Calu3 (cell line): ENCODE data around the gene GDF7. TPM values are rescaled to one million over a fixed set of nuclear protein-coding genes. Genes with fewer than 3 reads are reported as not detected.
A peak's percentile ranks its signal among the peaks of the same experiment; 100 is the strongest.

Experiments used
- BruUV-seq: library from RNA; stranded (reverse); fragments of 400-500 nt; replicated peaks from 2 replicates; lab custom pipeline; 2021; lab: Mats Ljungman, UMichigan
- CTCF ChIA-PET: fragments of 300-600 bp; sonication (Branson Sonifier 250); formaldehyde crosslinking; loops from one replicate; lab custom pipeline; 2022; ENCODE audit warnings: antibody characterized with exemption; lab: Charles Lee
- DNase-seq: peaks from one replicate; pipeline ENCODE4 v3.0.0; 2022
- H3K27ac Mint-ChIP-seq: one replicate; pipeline ENCODE4 v1.8.0; 2022; ENCODE audit warnings: mixed read lengths; ENCODE audit not compliant: unreplicated experiment
- H3K27me3 Mint-ChIP-seq: one replicate; pipeline ENCODE4 v1.8.0; 2022; ENCODE audit warnings: mixed read lengths; ENCODE audit not compliant: unreplicated experiment
- H3K36me3 Mint-ChIP-seq: one replicate; pipeline ENCODE4 v1.8.0; 2022; ENCODE audit warnings: mild to moderate bottlenecking, moderate library complexity, mixed read lengths; ENCODE audit not compliant: insufficient read depth, unreplicated experiment
- H3K4me1 Mint-ChIP-seq: one replicate; pipeline ENCODE4 v1.8.0; 2022; ENCODE audit warnings: mild to moderate bottlenecking, low read depth, mixed read lengths; ENCODE audit not compliant: unreplicated experiment
- H3K4me3 Mint-ChIP-seq: one replicate; pipeline ENCODE4 v1.8.0; 2022; ENCODE audit warnings: mild to moderate bottlenecking, low read depth, moderate library complexity, mixed read lengths; ENCODE audit not compliant: unreplicated experiment
- H3K9me3 Mint-ChIP-seq: one replicate; pipeline ENCODE4 v1.8.0; 2022; ENCODE audit warnings: low read depth, mixed read lengths; ENCODE audit not compliant: unreplicated experiment
- CTCF ChIP-seq: fragments of 200-600 bp; IDR thresholded peaks from one replicate; pipeline ENCODE4 v1.8.0; 2022; ENCODE audit warnings: antibody characterized with exemption; ENCODE audit not compliant: unreplicated experiment
- intact Hi-C: fragments of 100-400 bp; cut with micrococcal nuclease; formaldehyde crosslinking; loops from one replicate; pipeline ENCODE4 v1.10.0; 2022; ENCODE audit not compliant: unreplicated experiment
- total RNA-seq: library from RNA; stranded (reverse); gene quantifications from 2 replicates; pipeline ENCODE4 v1.2.3, GENCODE V29; 2022

The GDF7 gene
- total RNA-seq, 1 experiment from 2014 or later, result not detected

GRCh38 chr2:20667151-20667530 lies 197 bp downstream of the GDF7 start:
- Mint-ChIP-seq H3K27ac (no peak overlapping the region), H3K9me3 (no peaks in the 10 kb centered on the region), H3K36me3 (no peaks in the 10 kb centered on the region), H3K27me3 (peaks cover 62% of the 10 kb centered on the region), H3K4me1 (peaks cover 20% of the 10 kb centered on the region), H3K4me3 (peak overlapping the region; percentile 69)
- TF ChIP-seq CTCF, result no peak
- CTCF ChIA-PET, result interaction anchor here (0.6 to 1.1 kb wide), 2 partner anchors 12 to 170 kb away, joined by 3 read pairs; no protein-coding TSS in a partner anchor
- BruUV-seq, result no TSS peak
- DNase-seq, result no peak
- intact Hi-C loops, result no loop called here

DNA sequence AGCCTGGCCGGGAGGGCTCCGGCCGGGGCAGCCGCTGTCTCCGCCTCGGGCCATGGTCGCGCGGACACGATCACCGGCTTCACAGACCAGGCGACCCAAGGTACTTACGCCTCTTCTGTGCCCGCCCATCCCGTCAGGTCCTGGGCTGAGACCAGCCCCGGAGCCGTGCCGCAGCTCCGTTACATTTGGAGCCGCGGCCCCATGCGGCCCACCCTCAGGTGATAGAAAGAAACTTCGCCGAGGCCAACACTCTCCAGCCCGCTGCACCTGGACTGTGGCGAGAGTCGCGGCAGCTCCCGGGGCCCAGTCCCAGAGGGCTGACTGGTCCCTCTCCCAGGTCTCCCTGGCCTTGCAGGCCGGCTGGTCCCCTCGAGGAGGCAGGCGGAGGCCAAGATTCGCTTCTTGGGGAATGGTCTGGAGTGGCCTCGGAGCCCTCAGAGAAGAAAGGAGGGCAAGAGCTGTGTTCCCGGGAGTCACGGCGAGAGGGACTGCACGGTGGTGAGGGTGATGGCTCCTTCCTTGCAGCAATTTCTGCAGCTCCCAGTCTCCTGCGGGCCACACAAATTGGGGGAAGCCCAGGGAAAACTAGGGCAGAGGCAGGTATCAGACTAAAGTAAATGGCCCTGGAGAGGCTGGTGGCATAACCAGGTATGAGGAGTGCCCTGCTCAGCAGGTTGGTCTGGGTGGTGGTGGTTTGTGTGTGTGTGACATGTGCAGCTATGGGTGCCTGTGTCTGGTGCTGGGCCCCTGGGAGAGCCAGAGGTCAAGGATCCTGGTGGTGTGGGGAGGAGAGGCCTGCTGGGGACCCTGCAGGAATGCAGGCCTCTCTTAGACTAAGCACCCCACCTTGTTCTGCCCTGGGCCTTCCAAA lies 822 bp downstream of the GDF7 start:
- no peak for DNase-seq
- H3K36me3 Mint-ChIP-seq, result no peaks in the 10 kb centered on the region
- peaks cover 56% of the 10 kb centered on the region for H3K27me3 Mint-ChIP-seq
- H3K27ac Mint-ChIP-seq, result no peak overlapping the region
- peaks cover 20% of the 10 kb centered on the region for H3K4me1 Mint-ChIP-seq
- no TSS peak for BruUV-seq
- CTCF ChIA-PET, result interaction anchor here (0.8 kb wide), 1 partner anchor 9 kb away, joined by 3 read pairs; no protein-coding TSS in a partner anchor
- no peaks in the 10 kb centered on the region for H3K9me3 Mint-ChIP-seq
- TF ChIP-seq CTCF, result no peak
- intact Hi-C loops, result no loop called here
- no peak overlapping the region for H3K4me3 Mint-ChIP-seq

DNA sequence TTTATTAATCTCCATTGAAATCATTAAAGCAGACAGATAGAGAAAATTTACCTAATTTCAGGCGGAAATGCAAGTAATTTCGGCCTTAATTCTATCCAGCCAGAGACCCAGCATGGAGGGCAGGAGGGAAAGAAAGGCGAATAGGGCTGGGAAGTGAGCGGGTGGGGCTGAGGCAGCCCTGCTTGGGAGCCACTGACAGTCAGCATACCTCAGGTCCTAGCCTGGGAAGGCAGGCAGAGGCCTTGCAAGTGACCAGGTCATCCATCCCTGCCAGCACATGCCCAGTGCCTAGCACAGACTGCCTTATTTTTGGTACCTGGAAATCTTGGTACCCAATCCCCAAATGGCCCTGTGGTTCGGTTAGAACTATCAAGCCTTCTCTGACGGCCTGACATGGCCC lies 1.5 kb downstream of the GDF7 start:
- Mint-ChIP-seq H3K4me3 (no peak overlapping the region), H3K27me3 (peaks cover 51% of the 10 kb centered on the region), H3K27ac (no peak overlapping the region), H3K36me3 (no peaks in the 10 kb centered on the region), H3K4me1 (peaks cover 18% of the 10 kb centered on the region), H3K9me3 (no peaks in the 10 kb centered on the region)
- no peak for TF ChIP-seq CTCF
- DNase-seq, result no peak
- BruUV-seq, result no TSS peak
- CTCF ChIA-PET, result no interaction called here
- intact Hi-C loops, result no loop called here

- H3K27ac Mint-ChIP-seq, result no peak overlapping the region
- DNase-seq, result no peak
- no TSS peak for BruUV-seq
- peaks cover 12% of the 10 kb centered on the region for H3K4me1 Mint-ChIP-seq
- TF ChIP-seq CTCF, result no peak
- no peaks in the 10 kb centered on the region for H3K9me3 Mint-ChIP-seq
- CTCF ChIA-PET, result no interaction called here
- no peaks in the 10 kb centered on the region for H3K36me3 Mint-ChIP-seq
- H3K27me3 Mint-ChIP-seq, result peaks cover 46% of the 10 kb centered on the region
- no peak overlapping the region for H3K4me3 Mint-ChIP-seq
- intact Hi-C loops, result no loop called here
Observed at GRCh38 chr2:20668871-20669475, 2.0 kb downstream of the GDF7 start.
